Measurements from ENCODE around the gene SDK1.

The SDK1 gene

DNA sequence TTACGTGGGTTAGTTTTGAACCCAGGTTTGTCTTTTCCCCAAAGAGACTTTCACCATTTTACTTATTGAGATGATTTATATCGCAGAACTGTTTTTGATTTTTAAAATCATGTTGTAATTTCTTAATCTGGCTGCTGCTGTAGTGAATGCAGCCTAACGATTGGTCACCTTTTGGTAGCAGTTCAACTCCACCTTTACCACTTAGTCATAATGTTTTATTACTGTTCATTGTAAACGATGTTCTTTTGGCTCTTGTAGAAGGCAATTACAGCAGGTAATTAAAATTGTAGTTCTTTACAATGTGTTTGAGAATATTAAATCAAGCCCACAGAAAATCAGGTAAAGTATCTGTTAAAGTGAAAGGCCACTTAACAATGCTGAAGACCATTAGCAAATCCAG is 531.1 kb downstream of the SDK1 start:
- DNase-seq: no peak

DNA sequence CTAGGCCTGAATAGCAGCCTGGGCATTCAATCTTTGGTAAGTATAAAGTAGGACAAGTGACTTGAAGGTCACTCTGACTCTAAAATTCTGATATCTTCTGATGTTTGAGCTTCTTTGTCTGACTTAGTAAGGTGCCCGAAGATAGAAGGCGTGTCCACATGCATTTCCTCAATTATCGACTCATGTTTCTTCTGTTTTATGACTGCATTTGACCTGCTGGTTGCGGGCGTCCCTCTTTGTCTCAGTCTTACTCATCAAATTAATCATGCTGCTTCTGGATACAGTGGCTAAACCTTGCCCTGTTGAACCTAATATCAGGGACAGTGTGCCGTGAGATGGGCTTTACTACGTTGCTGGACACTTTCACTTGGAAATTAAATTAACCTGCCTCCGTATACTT is 534.1 kb downstream of the SDK1 start:
- DNase-seq: no peak

DNA sequence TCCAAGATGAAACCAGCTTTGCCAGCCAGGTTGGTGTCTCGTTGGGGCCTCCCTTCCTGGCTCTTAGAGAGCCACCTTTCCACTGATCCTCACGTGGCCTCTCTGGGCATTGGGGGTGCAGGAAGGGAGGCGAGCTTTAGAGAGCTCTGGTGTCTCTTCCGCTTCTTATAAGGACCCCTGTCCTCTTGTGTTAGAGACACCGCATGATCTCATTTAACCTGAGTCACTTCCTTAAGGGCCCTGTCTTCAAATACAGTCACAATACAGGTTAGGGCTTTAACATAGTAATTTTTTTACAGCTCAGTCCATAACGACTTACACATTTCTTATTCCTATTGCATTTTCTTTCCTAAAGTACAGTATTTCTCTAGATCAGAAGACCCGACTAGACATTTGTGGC is 535.8 kb downstream of the SDK1 start:
- DNase-seq: no peak

DNA sequence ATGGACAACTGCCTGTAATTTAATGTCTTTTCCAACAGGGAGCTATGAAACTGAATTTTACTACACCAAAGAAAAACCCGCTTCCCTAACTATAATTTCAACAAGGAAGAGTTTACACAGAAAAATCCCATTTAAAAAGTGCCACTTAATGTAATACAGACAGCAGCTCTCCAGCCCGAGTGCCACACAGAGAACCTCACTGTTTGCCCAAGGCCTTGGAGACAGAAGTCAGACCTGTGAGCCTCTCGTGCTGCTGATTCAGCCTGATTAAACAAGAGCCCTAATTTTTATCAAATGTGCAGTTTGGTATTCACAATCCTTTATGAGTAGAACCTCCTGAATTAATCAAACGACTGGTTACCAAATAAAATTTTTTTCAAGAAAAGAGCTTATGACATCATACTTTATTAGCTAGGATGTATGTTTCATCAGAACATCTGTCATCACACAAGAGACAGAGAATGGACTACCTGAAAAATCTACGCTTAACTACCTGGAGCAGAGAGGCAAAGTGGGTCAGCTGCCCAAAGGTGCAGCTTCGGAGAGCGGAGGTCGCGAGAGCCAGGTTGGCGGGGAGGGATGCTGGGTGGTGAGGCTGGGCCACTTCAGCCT is 543.6 kb downstream of the SDK1 start:
- DNase-seq: no peak

DNA sequence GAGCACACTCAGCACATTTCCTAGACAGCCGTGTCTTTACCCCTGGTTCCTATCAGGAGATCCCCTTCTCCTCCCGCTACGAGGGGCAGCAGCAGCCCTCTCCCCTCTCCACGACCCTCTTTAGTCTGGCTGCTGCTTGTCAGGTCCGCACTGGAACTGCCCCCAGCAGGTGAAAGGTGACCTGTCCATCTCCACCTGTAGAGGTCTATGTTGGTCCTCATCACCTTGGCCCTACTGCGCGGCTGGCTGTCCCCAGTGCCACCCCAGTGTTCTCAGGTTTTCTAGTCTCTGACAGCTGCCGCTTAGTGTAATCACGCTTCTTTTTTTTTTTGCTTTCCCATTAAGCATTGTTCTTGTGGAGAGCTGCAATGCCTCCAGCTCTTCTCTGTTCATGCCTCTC is 545.7 kb downstream of the SDK1 start:
- DNase-seq: no peak

DNA sequence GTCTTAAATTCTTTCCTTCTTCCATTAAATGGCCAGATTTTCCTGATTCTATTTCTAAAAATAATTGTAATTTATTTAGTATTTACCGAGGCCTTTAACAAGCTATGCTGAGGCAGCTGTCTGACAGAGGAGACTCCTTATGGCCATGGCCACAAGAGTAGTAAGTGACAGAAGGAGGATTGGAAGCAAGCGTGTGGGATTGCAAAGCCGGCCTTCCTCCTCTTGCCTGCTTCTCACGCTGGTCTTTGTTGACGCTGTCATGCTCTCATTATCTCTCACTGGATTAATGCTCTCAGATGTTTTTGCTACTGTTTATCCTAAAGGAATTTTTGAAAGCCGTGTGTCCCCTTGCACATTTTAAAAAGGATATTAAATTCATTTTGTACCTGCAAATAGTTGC is 546.3 kb downstream of the SDK1 start:
- no peak for DNase-seq

DNA sequence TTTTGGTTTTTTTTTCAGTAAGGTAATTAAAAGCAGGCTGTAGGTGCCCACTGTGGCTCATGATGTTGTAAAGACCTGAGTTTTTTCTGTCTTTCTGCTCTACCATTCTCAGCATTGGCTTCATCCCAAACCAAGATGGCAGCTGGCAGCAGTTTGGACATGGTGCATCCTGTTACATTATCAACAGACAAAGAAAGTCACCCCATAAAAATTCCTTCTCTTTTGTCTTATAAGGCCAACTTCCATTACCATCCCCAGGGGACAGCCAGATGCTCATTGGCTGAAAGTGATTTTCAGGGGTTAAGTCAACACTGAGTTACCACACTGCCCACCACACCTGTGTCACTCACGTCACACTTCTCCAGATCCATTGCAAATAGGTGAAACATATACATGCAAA is 558.4 kb downstream of the SDK1 start:
- DNase-seq: no peak

DNA sequence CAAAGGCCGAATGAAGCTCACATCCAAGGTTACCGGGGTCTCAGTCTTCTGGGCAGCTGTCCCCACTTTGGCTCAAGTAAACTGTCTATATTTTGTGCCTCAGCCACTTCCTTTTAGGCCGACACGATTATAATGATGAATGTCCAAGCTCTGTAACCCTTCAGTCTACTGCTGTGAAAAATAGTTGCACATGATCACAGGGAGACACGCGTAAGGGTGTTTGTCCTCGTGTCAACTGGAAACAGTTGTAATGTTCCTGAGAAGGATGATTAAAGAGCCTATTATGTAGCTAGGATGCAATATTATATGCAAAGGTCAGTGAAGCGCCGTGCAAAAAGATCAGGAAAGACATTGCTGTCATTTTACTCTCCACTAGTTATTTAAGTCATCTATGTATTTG is 559.9 kb downstream of the SDK1 start:
- DNase-seq: no peak

DNA sequence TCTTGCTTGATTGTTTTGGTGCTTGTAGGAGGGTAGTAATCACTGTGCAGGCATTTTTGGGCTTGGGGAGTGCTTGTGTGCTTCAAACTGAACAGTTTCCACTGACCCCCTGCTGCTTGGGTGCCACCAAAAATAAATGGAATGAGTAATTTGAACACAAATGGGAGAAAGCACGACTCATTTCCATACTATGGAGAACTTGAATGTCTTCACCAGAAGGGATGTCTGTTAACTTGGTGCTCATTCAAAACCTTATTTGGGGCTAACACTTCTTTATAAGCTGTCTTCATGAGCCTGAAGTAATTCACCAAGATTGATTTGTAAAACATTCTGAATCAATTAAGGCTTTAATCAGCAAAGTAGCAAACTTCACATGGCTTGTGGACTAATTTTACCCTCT is 560.3 kb downstream of the SDK1 start:
- DNase-seq: no peak

DNA sequence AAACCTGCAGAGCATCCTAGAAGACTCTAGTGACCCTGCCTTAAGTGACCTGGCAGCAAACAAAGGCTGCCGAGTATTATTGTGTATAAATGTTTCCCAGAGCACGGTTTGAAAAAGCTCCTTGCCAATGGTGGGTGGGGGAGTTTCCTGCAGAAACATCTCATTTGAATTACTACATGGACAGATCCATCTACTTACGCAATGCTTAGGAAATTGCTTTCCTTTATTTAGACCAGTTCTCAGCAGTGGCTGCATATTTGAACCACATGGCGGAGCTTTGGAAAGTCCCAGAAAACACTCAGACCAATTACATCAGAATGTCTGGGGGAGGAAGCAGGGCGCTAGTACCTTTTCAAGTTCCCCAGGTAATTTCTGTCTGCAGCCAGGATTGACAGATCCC is 560.9 kb downstream of the SDK1 start:
- DNase-seq: no peak

DNA sequence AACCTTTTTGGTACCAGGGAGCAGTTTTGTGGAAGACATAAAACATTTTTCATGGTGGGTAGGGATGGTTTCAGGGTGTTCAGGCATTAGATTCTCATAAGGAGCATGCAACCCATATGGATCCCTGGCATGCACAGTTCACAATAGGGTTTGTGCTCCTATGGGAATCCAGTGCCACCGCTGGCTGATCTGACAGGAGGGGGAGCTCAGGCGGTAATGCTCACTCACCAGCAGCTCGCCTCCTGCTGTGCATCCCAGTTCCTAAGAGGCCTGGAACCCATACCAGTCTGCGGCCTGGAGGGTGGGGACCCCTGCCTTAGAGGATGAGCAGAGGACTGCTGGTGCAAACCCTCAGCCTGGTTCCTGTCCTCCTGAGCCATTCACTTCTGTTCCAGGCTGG is 561.7 kb downstream of the SDK1 start:
- DNase-seq: no peak

DNA sequence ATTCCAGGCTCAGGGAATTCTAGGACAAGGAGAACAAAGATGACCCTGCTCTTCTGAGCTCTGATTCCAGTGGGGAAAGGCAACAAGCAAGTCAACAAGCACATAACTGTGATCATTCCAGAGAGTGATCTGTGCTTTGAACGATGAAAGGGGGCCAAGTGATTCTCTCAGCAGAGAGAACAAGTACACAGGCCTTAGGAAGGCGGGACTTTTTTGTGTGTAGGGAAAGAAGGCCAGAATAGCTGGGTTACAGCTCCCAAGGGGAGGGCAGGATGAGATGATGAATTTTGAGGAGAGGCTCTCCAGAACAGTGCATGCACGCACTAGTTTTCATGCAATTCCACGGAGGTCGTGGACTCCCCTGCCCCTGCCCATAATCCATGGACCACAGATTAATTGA is 565.2 kb downstream of the SDK1 start:
- DNase-seq: no peak

DNA sequence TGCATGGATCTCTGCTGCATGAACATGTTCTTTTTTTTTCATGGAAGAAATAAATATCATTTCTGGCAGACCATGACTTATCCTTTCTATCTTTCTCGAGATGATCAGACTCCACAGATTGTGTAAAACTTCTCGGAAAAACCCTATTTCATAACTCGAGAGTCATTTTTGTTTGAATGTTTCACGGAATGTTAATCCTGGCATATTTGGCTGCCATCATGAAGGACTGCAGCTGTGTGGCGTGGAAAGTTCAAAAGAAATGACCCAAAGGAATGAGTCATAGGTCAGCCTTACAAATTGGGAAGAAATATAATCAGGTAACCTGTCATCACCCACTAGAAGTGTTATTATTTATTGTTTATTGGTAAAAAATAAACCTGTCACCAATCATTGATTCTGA is 566.8 kb downstream of the SDK1 start:
- DNase-seq: no peak

DNA sequence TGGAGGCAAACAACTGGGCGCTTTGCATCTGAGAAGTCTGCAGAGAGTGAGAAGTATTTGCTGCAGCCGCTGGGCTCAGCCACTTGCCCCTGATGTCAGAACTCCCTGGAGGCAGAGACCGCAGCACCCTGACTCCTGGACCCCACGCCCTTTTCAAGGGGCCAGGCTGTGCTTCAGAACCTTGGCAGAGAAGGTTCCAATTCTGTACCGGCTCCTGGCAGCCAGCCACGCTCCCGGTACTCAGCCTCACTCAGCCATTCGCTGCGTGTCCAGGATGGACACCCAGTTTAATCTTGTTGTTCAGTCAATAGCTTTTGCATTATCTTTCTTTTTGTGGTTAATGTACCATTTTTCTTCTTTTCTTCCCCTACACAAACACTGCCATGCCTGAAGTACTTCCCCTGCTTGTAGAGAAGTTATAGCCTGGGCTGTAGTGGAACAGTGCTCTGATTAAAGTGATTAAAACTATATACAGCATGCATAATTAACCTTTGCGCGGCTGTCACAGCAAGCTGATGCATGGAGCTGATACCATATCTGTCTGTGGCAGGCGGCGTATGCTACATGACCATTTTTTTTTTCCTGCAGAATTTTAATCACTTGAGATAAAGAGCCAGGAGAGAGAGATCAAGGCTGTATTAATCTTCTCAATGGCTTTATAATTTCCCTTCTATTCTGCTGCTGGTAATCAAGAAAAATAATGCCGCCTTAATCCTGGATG is 578.5 kb downstream of the SDK1 start:
- DNase-seq: no peak

DNA sequence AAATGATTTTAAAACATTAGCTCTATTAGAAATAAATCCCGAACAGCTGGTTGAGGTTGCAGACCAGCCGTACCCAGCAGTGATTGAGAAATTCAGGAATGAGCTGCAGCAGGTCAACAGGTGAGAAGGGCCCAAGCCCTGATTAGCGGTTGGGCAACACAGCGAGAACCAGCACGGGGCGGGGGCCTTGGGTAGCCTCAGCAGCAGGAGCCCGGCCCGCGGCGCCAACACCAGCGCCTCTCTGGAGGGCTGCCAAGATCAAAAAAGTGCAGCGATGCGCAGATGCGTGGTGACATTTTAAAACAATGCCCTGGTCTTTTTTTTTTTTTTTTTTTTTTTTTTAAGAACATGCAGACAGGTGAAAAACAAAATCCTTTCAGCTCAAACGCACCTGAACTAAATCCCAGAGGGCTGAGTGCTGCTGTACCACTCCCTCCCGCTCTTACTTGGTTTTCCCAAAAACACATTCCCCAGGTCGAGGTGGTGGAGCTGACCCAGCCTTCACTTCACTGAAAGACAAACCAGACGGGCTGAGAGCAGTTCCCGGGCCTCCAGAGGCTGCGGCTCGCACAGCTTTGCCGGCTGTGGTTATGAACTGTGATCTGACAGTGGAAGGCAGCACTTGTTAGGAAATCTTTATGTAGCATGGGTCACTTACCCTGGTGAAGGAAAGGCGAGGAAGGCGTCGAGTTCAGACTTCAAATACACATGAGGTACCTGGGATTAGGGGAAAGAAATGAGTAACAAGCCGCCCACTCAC is 579.4 kb downstream of the SDK1 start:
- no peak for DNase-seq

DNA sequence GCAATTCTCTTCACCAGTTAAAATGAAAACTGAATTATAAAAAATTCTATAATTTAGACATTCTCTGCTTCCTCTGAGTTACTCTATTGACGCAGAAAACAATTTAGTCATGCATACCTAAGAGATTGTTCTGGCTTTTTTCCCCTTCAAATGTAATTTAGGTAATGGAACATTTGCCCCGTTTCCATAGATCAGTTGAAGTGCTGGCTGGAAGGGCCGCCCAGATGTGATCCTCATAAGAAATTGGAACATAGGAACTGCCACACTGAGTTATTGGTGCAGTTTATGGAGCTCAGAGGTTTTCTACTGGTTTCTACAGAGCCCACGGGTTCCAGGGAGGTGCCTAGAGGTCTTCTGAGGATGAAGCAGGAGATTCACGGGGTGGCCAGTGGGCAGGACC is 581.7 kb downstream of the SDK1 start:
- no peak for DNase-seq

DNA sequence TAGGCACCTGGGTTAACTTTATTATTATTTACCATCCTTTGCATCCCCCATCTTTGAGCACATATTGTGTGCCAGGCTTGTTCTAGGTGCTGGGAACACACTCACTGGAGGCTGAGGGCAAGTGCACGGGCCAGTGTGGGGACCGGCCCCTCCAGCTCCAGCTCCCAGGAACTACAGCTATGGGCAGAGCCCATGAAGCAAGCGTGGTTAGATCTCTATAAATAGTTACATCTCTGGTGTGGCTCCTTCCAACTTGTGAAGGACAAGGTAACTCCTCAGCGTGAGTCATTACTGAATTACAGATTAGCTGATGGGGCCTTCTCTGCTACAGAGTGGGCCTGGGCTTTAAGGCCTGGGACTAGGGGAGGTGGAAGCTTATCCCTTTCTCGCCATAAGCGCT is 583.5 kb downstream of the SDK1 start:
- DNase-seq: no peak

DNA sequence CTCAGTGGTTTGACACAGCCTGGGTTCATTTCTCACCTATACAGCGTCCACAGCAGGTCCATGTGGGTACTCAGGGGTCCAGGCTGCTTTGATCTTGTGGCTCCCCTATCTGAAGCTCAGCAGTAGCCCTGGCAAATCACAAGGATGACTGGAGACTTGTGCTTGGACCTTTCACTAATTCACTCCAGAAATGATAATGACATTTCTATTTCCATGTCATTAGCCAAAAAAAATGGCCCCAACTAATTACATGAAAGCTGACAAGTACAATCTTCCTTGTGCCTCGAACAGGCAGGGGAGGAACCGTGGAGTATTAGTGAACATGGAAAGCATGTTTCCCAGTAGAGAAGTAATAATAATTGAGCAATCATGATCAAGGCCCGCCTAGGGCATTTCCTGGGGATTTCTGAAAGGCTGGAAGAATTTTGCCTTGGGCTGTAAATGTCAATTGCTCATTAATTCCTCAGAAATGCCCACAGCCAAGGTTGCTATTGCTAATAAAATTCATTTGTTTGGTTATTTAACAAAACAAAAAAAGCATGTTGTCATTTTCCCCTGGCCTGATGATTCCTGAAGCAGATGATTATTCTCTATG is 586.1 kb downstream of the SDK1 start:
- no peak for DNase-seq

DNA sequence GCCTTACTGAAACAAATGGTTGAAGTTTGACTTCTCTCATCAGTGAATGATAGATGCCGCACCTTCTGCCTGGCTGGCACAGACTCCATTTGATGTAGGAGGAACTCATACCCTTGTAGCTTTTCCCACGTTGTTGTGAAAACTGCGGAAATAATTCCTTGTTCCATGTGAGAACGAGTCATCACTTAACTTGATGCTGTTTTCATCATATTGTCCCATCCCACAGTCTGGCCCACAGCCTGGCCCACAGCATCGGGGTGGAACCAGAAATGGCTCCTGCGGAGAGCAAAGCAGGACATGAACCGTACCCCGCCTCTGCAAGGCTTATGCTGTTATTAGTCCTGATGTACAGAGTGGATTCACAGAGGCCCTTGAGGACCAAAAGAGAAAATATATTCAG is 587.0 kb downstream of the SDK1 start:
- no peak for DNase-seq

DNA sequence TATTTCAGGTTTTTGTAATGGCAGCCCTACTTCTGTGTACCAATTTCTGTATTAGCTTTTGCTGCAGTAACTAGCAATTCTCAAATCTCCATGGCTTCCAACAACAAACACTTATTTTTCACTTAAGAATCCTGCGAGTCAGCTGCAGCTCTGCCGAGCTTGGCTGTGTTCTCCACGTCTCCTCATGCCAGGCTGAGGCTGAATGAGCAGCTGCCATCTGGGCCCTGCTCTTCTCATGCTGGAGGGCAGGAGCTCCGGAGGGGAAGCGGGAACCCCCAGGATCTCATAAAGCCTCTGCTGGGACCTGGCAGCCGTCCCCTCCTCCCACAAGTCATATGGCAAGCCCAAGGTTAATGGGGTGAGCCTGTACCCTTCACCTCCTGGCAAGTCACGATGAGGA is 591.1 kb downstream of the SDK1 start:
- no peak for DNase-seq

DNA sequence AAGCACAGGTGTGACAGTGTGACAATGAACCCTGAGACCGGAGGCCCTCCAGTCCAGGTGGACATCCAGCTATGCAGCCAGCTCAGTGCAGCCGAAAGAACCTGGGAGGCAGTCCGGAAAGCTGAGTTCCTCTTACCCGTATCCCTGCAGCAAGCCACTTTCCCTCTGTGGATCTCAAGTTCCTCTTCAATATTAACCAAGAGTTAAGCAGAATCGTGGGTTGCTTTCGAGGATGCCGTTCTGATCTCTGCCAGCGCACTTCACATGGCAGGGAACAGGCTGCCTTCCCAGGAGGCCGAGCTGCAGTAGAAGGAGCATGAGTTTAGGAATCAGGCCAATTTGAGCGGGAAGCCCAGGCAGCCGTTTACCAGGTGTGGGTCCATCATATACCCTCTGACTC is 591.6 kb downstream of the SDK1 start:
- DNase-seq: no peak

DNA sequence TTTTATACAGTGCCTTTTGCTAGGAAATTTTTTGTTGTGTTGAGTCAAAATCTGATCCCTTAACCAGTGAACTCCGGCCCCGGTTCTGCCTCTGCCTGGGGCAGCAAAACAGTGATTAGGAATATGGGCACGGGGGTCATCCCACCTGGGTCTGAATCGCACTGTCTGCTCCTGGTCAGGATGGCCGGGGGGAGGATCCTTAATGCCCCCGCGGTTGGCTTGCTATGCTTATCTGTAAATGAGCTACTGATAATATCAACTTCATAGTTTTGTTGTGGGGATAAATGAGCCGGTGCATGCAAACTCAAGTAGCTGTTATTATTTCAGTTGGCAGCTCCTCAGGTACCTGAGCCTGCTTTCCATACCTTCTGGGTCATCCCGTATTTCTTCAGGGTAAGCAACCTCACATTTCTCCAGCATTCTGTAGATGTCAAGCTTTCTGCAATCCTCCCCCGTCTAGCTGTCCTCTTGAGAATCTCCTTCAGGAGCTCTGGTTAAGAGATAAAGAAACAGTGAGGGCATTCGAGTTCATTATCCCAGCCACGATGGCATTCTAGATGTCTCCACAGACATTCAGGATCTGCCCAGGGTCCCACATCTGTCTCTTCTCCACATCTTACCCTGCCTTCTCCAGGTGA is 592.2 kb downstream of the SDK1 start:
- no peak for DNase-seq

DNA sequence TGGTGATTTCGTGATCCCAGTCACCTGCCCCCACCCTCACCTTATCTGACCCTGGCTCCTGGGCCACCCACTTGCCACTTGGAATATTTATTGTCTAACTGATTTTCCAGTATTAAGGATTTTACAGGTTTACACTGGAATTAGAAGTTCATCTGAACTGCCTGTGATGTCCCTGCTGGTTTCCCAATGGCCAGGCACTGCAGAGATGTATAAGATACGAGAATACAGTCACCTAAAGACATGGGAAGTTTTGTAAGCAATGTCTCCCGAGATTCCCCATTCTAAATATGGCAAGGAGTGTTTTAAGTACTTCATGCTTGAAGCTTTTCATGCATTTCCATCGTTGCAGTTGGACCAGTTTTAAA is 592.7 kb downstream of the SDK1 start:
- no peak for DNase-seq

All from C1 segment of cervical spinal cord (tissue), 14 donors.